ENCODE measurements around the gene CD82. TPM values are rescaled to one million over a fixed set of nuclear protein-coding genes. Genes with fewer than 3 reads are reported as not detected.
A peak's percentile ranks its signal among the peaks of the same experiment; 100 is the strongest.

The CD82 gene
- total RNA-seq, 3 donors from 2014 or later, result 27.2 to 43.2 (median 29.6) TPM

DNA sequence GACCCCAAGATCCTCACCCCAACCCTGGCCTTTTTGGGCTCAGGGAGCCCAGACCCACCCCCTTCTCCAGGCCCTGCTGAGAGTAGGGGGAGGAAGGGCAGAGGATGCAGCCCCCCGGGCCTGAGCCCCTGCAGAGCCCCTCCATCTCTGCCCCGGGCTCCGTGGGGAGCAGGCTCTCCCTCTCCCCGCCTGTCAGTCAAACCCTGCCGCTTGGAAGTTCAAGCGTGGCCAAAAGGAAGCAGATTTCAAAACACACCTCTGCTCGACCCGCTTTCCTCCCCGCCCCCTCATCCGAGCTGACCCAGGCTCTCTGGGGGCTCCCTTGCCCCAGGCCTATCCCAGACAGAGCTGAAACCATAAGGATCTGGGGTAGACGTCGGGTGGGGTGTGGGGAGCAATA, 39.0 kb upstream of the CD82 start:
- TF ChIP-seq, protein P1, sequence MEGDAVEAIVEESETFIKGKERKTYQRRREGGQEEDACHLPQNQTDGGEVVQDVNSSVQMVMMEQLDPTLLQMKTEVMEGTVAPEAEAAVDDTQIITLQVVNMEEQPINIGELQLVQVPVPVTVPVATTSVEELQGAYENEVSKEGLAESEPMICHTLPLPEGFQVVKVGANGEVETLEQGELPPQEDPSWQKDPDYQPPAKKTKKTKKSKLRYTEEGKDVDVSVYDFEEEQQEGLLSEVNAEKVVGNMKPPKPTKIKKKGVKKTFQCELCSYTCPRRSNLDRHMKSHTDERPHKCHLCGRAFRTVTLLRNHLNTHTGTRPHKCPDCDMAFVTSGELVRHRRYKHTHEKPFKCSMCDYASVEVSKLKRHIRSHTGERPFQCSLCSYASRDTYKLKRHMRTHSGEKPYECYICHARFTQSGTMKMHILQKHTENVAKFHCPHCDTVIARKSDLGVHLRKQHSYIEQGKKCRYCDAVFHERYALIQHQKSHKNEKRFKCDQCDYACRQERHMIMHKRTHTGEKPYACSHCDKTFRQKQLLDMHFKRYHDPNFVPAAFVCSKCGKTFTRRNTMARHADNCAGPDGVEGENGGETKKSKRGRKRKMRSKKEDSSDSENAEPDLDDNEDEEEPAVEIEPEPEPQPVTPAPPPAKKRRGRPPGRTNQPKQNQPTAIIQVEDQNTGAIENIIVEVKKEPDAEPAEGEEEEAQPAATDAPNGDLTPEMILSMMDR (IDR thresholded peaks at IDR 0.05), result no peak
- DNase-seq, result no peak
- intact Hi-C loops (cut with DNase I, micrococcal nuclease), result no loop called here
- no peak overlapping the region for H3K4me3 ChIP-seq
- H3K9me3 ChIP-seq, result no peaks in the 10 kb centered on the region
- no peaks in the 10 kb centered on the region for H3K36me3 ChIP-seq (ENCODE audit: low read depth)
- no peak for ATAC-seq
- no peaks in the 10 kb centered on the region for H3K4me1 ChIP-seq (ENCODE audit: low read depth)

- Histone ChIP-seq H3K4me3 (no peak overlapping the region), H3K9me3 (no peaks in the 10 kb centered on the region), H3K4me1 (ENCODE audit: low read depth) (no peaks in the 10 kb centered on the region), H3K36me3 (ENCODE audit: low read depth) (no peaks in the 10 kb centered on the region)
- intact Hi-C loops (cut with DNase I, micrococcal nuclease), result no loop called here
- TF ChIP-seq, protein P1 (IDR thresholded peaks at IDR 0.05), result no peak
- ATAC-seq, result no peak
- no peak for DNase-seq
Observed at GRCh38 chr11:44527476-44527875, 38.0 kb upstream of the CD82 start.

DNA sequence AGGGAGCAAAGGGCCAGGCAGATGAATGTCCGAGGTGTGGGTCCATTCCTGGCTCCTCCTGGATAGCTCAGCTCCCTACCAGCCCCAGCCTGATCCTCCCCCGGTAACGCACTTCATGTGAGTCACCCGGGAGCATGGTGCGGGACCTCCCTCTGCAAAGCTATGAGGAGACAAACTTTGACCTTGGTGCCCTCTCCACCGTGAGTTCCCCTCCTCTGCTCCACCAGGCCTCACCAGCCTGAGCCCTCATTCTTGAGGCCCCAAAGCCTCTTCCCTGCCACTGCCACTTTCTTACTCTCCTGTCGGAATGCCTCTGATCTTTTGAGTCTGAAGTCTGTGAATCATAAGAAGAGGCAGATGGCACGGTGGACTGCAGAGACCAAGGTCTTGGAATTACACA, 37.4 kb upstream of the CD82 start:
- Histone ChIP-seq H3K4me3 (no peak overlapping the region), H3K9me3 (no peaks in the 10 kb centered on the region), H3K4me1 (ENCODE audit: low read depth) (no peaks in the 10 kb centered on the region), H3K36me3 (ENCODE audit: low read depth) (no peaks in the 10 kb centered on the region)
- intact Hi-C loops (cut with DNase I, micrococcal nuclease), result no loop called here
- TF ChIP-seq, protein P1 (IDR thresholded peaks at IDR 0.05), result no peak
- peak; percentile 17 for ATAC-seq
- DNase-seq, result no peak

- intact Hi-C loops (cut with DNase I, micrococcal nuclease), result no loop called here
- H3K4me3 ChIP-seq, result no peak overlapping the region
- no peaks in the 10 kb centered on the region for H3K9me3 ChIP-seq
- DNase-seq (no peak), ATAC-seq (no peak)
- no peaks in the 10 kb centered on the region for H3K4me1 ChIP-seq (ENCODE audit: low read depth)
- H3K36me3 ChIP-seq (ENCODE audit: low read depth), result no peaks in the 10 kb centered on the region
- TF ChIP-seq, protein P1 (IDR thresholded peaks at IDR 0.05), result no peak
Observed at GRCh38 chr11:44528581-44528980, 36.9 kb upstream of the CD82 start.

GRCh38 chr11:44529895-44530412, 35.5 kb upstream of the CD82 start:
- TF ChIP-seq, protein P1 (IDR thresholded peaks at IDR 0.05), result no peak
- Histone ChIP-seq H3K4me3 (no peak overlapping the region), H3K9me3 (no peaks in the 10 kb centered on the region), H3K4me1 (ENCODE audit: low read depth) (no peaks in the 10 kb centered on the region), H3K36me3 (ENCODE audit: low read depth) (no peaks in the 10 kb centered on the region)
- DNase-seq (no peak), ATAC-seq (no peak)
- intact Hi-C loops (cut with DNase I, micrococcal nuclease), result no loop called here
